Smooth muscle cell (in vitro differentiated cells): ENCODE results near the gene MYLIP. TPM values are rescaled to one million over a fixed set of nuclear protein-coding genes. Genes with fewer than 3 reads are reported as not detected.
A peak's percentile ranks its signal among the peaks of the same experiment; 100 is the strongest.

ENCODE experiments used
- DNase-seq: peaks from one replicate; lab custom pipeline; 2025; ENCODE audit not compliant: unreplicated experiment; lab: John Stamatoyannopoulos, UW
- H2AFZ ChIP-seq: fragments of 200-600 bp; sonication (generic); 2 replicates; pipeline ENCODE4 v1.6.0; 2016; ENCODE audit warnings: antibody characterized with exemption, low read depth, mild to moderate bottlenecking
- H3F3A ChIP-seq: fragments of 200-600 bp; sonication (generic); 2 replicates; pipeline ENCODE4 v1.6.0; 2017; ENCODE audit warnings: antibody characterized with exemption, low read depth
- H3K27ac ChIP-seq: fragments of 200-600 bp; sonication (generic); 2 replicates; pipeline ENCODE4 v1.5.1; 2016; ENCODE audit warnings: low read depth, mild to moderate bottlenecking
- H3K27me3 ChIP-seq: fragments of 200-600 bp; sonication (generic); 2 replicates; pipeline ENCODE4 v1.6.1; 2016; ENCODE audit warnings: low read depth, mild to moderate bottlenecking
- H3K36me3 ChIP-seq: fragments of 200-600 bp; sonication (generic); 2 replicates; pipeline ENCODE4 v1.5.1; 2016; ENCODE audit warnings: low read depth
- H3K4me1 ChIP-seq: fragments of 200-600 bp; sonication (generic); 2 replicates; pipeline ENCODE4 v1.5.1; 2016; ENCODE audit warnings: low read depth
- H3K4me2 ChIP-seq: fragments of 200-600 bp; sonication (generic); 2 replicates; pipeline ENCODE4 v1.6.0; 2016; ENCODE audit warnings: mild to moderate bottlenecking
- H3K4me3 ChIP-seq: fragments of 200-600 bp; sonication (generic); 2 replicates; pipeline ENCODE4 v1.5.1; 2016; ENCODE audit warnings: mild to moderate bottlenecking
- H3K79me2 ChIP-seq: fragments of 200-600 bp; sonication (generic); 2 replicates; pipeline ENCODE4 v1.6.0; 2016; ENCODE audit warnings: low read depth, mild to moderate bottlenecking
- H3K9ac ChIP-seq: fragments of 200-600 bp; sonication (generic); 2 replicates; pipeline ENCODE4 v1.6.0; 2016; ENCODE audit warnings: low read depth
- H3K9me3 ChIP-seq: fragments of 200-600 bp; sonication (generic); replicated peaks from 2 replicates; pipeline ENCODE4 v1.5.1; 2016; ENCODE audit warnings: low read depth
- H4K20me1 ChIP-seq: fragments of 200-600 bp; sonication (generic); 2 replicates; pipeline ENCODE4 v1.6.0; 2016; ENCODE audit warnings: low read depth
- CTCF ChIP-seq: fragments of 200-600 bp; sonication (generic); IDR thresholded peaks from 2 replicates; pipeline ENCODE4 v1.5.1; 2017; ENCODE audit warnings: borderline replicate concordance, mild to moderate bottlenecking, antibody characterized with exemption; ENCODE audit not compliant: insufficient read depth, poor library complexity, severe bottlenecking
- WGBS: methylation state at CpG from one replicate; pipeline ENCODE4 v1.1.7; 2016; ENCODE audit warnings: low lambda C conversion rate; 5-methylcytosine and 5-hydroxymethylcytosine counted together
- polyA plus RNA-seq: library from polyadenylated mRNA; unstranded; fragments of >200 nt; fragmentation: Nextera tagmentation; extraction: Ambion mirVana; gene quantifications from 2 replicates; pipeline ENCODE4 v1.2.1, GENCODE V29; 2016
- total RNA-seq: library from RNA; depleted of rRNA; stranded (reverse); fragments of >200 nt; gene quantifications from 2 replicates; pipeline ENCODE4 v1.2.3, GENCODE V29; 2014

The MYLIP gene
- total and polyA plus RNA-seq, 2 experiments from 2014 or later: 25.0 to 29.9 TPM

GRCh38 chr6:16181439-16182297 lies 52.8 kb downstream of the MYLIP start:
- H3K27me3 ChIP-seq: no peaks in the 10 kb centered on the region
- DNase-seq: no peak
- WGBS: 91% methylated on average over 14 of the region's 14 CpGs
- no peaks in the 10 kb centered on the region for H3F3A ChIP-seq
- H3K27ac ChIP-seq: no peak overlapping the region
- no peak overlapping the region for H3K4me3 ChIP-seq
- H4K20me1 ChIP-seq: no peaks in the 10 kb centered on the region
- H3K79me2 ChIP-seq: no peaks in the 10 kb centered on the region
- no peaks in the 10 kb centered on the region for H3K9me3 ChIP-seq
- H3K36me3 ChIP-seq: no peaks in the 10 kb centered on the region
- H2AFZ ChIP-seq: no peak overlapping the region
- TF ChIP-seq CTCF: no peak
- H3K4me2 ChIP-seq: no peak overlapping the region
- H3K4me1 ChIP-seq: no peaks in the 10 kb centered on the region
- no peak overlapping the region for H3K9ac ChIP-seq

GRCh38 chr6:16183187-16183664 lies 54.3 kb downstream of the MYLIP start:
- Histone ChIP-seq H3K4me3 (no peak overlapping the region), H4K20me1 (no peaks in the 10 kb centered on the region), H3K9ac (no peak overlapping the region), H3K27ac (no peak overlapping the region), H3K4me1 (no peaks in the 10 kb centered on the region), H3K4me2 (peak overlapping the region; percentile 42), H2AFZ (no peak overlapping the region), H3K9me3 (no peaks in the 10 kb centered on the region), H3K79me2 (no peaks in the 10 kb centered on the region), H3F3A (no peaks in the 10 kb centered on the region), H3K36me3 (no peaks in the 10 kb centered on the region), H3K27me3 (no peaks in the 10 kb centered on the region)
- peak; percentile 68 for TF ChIP-seq CTCF
- DNase-seq: no peak
- WGBS: 23% methylated on average over 4 of the region's 4 CpGs

GRCh38 chr6:16184129-16184528 lies 55.2 kb downstream of the MYLIP start:
- no peaks in the 10 kb centered on the region for H3K9me3 ChIP-seq

More at GRCh38 chr6:16184129-16184528, 55.2 kb downstream of the MYLIP start:
- no peak overlapping the region for H2AFZ ChIP-seq
- H3F3A ChIP-seq: no peaks in the 10 kb centered on the region
- H4K20me1 ChIP-seq: no peaks in the 10 kb centered on the region
- no peaks in the 10 kb centered on the region for H3K27me3 ChIP-seq
- H3K4me3 ChIP-seq: no peak overlapping the region
- TF ChIP-seq CTCF: no peak
- no peak overlapping the region for H3K4me2 ChIP-seq
- H3K9ac ChIP-seq: no peak overlapping the region
- no peaks in the 10 kb centered on the region for H3K79me2 ChIP-seq
- H3K4me1 ChIP-seq: no peaks in the 10 kb centered on the region
- DNase-seq: no peak
- no peaks in the 10 kb centered on the region for H3K36me3 ChIP-seq
- WGBS: 54% methylated on average over 3 of the region's 3 CpGs
- H3K27ac ChIP-seq: no peak overlapping the region
